Measurements from ENCODE around the gene APBA1.

Gene APBA1

DNA sequence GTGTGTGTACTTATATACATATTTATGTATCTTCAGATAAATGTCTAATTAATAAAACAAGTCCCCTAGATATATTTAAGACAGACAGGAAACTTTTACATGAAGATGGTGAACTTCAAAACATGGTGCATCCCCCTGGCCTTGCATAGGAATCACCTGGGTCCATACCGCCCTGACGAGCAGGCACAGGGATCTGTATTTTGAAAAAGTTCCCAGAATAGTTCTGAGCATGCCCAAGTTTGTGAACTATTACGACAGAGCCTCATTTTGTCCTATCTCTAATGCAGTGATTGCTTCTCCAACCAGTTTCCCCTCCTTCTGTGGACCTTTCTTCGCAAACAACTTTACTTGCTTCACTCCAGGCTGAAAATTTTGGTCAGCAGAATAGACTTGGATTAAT is 98.1 kb downstream of the APBA1 start:
- DNase-seq, result no peak

- DNase-seq, result no peak
These were observed 98.5 kb downstream of the APBA1 start for GRCh38 chr9:69573651-69574050.

DNA sequence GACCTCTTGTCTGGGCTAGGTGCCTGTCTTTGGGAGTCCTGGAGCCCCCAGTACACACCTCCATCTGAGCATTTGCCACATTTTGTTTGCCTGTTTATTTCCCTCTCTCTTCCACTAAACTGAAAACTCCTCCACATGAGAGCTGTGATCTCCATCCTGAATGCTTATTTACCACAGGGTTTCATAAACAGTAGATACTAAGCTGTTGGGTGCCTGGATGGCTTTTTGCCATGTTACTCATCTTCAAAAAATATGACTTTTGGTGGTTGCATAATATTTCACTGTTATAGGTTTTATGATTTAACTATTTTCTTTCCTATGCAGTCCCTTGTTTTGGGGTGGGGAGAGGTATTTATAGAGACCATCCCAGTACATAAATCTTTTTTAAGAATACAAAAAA is 99.6 kb downstream of the APBA1 start:
- no peak for DNase-seq

DNA sequence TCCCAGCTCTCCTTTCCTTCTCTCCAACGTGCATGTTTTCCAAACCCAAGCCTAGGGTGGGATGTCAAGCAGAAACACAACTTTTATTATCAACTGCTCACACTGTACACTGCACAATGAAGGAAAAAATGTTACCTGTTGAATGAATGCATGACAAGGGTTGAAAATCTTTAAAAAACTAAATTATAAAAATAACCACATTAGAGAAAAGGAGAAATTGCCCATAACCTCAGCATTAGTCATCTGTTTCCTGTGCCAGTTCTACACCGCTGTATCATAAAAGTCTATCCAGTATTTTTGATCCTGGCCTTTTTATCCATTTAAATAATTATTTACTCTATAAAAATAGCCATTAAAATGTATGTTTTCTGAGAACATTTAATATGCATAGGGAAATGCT is 101.1 kb downstream of the APBA1 start:
- no peak for DNase-seq

GRCh38 chr9:69569738-69570451 is 102.3 kb downstream of the APBA1 start:
- no peak for DNase-seq

DNA sequence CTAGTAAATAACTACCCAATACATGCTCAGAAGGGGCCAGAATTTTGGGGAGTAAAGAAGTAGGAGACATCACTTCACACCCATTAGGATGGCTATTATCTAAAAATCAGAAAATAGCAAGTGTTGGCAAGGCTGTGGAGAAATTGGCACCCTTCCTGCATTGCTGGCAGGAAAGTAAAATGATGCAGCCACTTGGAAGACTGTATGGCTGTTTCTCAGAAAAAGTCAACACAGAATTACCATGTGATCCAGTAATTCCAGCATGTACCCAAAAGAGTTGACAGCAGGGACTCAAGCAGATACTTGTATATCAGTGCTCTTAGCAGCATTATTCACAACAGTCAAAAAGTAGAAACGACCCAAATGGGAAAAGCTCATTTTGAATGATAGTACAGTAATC is 107.6 kb downstream of the APBA1 start:
- DNase-seq, result no peak

GRCh38 chr9:69559126-69559525 is 113.0 kb downstream of the APBA1 start:
- no peak for DNase-seq

- DNase-seq, result no peak
These were observed 115.5 kb downstream of the APBA1 start for GRCh38 chr9:69556707-69557106.

DNA sequence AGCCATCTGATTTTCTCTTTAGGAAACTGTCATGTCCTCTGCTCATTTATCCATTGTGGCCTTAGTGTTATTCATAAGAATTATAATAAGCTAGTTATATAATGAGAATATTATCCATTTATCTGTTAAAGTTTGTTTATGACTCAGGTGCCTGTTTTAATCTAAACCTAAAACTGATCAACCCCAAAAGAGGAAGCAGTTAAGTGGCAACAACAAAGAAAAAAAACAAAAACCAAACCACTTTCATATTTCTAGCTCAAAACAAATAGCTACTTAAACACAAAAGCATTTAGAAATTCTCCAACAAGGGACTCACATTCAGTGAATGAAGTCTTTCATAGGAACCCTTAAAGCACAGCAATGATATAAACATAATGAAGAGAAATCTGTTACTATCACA is 116.4 kb downstream of the APBA1 start:
- DNase-seq, result no peak

- no peak for DNase-seq
These were observed 117.2 kb downstream of the APBA1 start for GRCh38 chr9:69554945-69555344.

GRCh38 chr9:69549310-69550202 is 122.6 kb downstream of the APBA1 start:
- DNase-seq, result no peak

GRCh38 chr9:69548681-69549080 is 123.5 kb downstream of the APBA1 start:
- no peak for DNase-seq

- no peak for DNase-seq
These were observed 125.9 kb downstream of the APBA1 start for GRCh38 chr9:69546265-69546664.

DNA sequence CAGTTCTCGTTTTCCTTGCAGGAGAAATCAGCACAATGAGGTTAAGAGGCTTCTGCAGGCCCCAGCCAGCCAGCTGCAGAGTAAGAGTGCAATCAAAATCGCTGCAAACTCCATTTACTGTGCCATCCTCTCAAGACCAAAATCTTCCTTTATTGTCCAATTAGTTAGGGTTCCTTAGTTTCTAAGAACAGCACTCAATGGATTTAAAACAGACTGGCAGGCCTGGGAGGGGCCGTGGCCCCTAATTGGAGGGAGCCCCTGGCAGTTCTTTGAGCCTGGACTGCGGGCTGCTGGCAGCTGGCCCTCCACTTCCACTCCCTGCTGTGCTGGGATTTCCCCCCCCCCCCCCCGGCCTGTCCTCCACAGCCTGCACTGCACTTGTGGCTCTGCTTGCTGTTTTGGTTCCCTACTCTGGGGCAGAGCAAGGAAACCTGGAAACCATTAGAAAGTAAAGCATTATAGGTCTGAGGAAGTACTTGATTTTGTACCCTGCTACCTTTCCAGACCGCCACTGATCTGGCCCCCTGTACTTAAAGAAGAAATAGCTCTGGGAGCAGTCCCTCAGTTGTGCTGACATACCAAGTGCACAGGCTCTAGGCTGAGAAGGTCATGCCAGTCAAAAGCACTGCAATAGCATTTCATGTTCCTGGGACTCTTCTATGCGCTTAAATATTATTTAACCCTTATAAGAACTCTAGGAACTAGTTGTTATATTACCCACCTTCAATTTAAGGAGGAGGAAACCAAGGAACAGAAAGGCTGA is 129.0 kb downstream of the APBA1 start:
- no peak for DNase-seq

GRCh38 chr9:69542058-69542457 is 130.1 kb downstream of the APBA1 start:
- no peak for DNase-seq

- no peak for DNase-seq
These were observed 136.3 kb downstream of the APBA1 start for GRCh38 chr9:69535911-69536310.

- DNase-seq, result no peak
These were observed 136.8 kb downstream of the APBA1 start for GRCh38 chr9:69535286-69535832.

GRCh38 chr9:69532396-69532795 is 139.8 kb downstream of the APBA1 start:
- no peak for DNase-seq

- DNase-seq, result no peak
These were observed 144.7 kb downstream of the APBA1 start for GRCh38 chr9:69527454-69527853.

GRCh38 chr9:69526699-69527098 is 145.5 kb downstream of the APBA1 start:
- DNase-seq, result no peak

DNA sequence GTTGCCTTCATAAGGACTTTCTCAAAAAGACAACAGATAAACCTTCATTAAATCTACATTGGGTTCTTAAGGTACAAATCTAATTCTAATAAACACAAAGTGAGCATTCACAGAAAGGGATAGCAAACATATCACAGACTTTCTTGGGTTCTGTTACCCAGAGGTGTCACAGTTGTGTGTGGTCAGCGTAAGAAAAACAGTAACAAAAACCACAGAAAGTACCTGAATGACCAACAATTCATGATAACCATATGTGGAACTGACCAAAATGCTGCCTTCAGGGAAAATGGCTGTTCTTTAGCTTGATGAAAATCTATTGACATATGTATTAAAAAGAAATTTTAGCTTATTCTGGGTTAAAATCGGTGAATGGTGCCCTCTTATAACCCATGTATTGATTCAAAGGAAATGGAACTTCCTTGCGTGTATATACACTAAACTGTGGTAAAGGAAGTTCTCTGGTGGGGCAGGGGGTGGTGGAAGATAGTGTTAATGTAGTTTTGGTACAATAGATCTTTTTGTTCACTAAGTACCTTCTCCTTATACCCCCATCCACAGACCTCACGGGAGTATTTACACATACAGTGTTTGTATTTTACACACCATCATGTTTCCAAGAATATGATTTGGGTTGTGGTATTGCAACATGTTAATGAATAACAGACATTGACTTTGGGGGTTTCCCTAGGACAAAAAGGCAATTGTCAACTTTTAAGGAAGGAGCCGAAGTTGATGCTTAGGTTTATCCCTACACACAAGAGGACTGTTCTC is 152.5 kb downstream of the APBA1 start:
- no peak for DNase-seq
